Hepatocyte (in vitro differentiated cells): Measurements from ENCODE around the gene TMEM117. TPM values are rescaled to one million over a fixed set of nuclear protein-coding genes. Genes with fewer than 3 reads are reported as not detected.

ENCODE experiments used
- DNase-seq: peaks from one replicate; pipeline ENCODE4 v3.0.0-alpha.2; 2016; ENCODE audit warnings: low spot score
- H2AFZ ChIP-seq: fragments of 200-600 bp; sonication (generic); 2 replicates; pipeline ENCODE4 v1.6.0; 2016; ENCODE audit warnings: antibody characterized with exemption, mild to moderate bottlenecking
- H3K27ac ChIP-seq: fragments of 200-600 bp; sonication (generic); 2 replicates; pipeline ENCODE4 v1.5.1; 2016; ENCODE audit warnings: mild to moderate bottlenecking
- H3K27me3 ChIP-seq: fragments of 200-600 bp; sonication (generic); 2 replicates; pipeline ENCODE4 v1.6.1; 2016
- H3K36me3 ChIP-seq: fragments of 200-600 bp; sonication (generic); replicated peaks from 2 replicates; pipeline ENCODE4 v1.5.1; 2016; ENCODE audit warnings: low read depth; ENCODE audit not compliant: insufficient read depth
- H3K4me1 ChIP-seq: fragments of 200-600 bp; sonication (generic); 2 replicates; pipeline ENCODE4 v1.5.1; 2016; ENCODE audit warnings: mild to moderate bottlenecking, moderate library complexity; ENCODE audit not compliant: insufficient read depth
- H3K4me2 ChIP-seq: fragments of 200-600 bp; sonication (generic); 2 replicates; pipeline ENCODE4 v1.6.0; 2016
- H3K4me3 ChIP-seq: fragments of 200-600 bp; sonication (generic); 2 replicates; pipeline ENCODE4 v1.5.1; 2016; ENCODE audit warnings: mild to moderate bottlenecking
- H3K79me2 ChIP-seq: fragments of 200-600 bp; sonication (generic); 2 replicates; pipeline ENCODE4 v1.6.0; 2017; ENCODE audit warnings: mild to moderate bottlenecking
- H3K9me2 ChIP-seq: fragments of 200-600 bp; sonication (generic); replicated peaks from 2 replicates; pipeline ENCODE4 v1.6.0; 2017; ENCODE audit warnings: mild to moderate bottlenecking; ENCODE audit not compliant: insufficient read depth
- H3K9me3 ChIP-seq: fragments of 200-600 bp; sonication (generic); 2 replicates; pipeline ENCODE4 v1.5.1; 2016; ENCODE audit warnings: low read depth, mild to moderate bottlenecking
- H4K20me1 ChIP-seq: fragments of 200-600 bp; sonication (generic); 2 replicates; pipeline ENCODE4 v1.6.0; 2016; ENCODE audit warnings: mild to moderate bottlenecking; ENCODE audit not compliant: insufficient read depth, poor library complexity, severe bottlenecking
- CTCF ChIP-seq: fragments of 200-600 bp; sonication (generic); IDR thresholded peaks from 2 replicates; pipeline ENCODE4 v1.5.1; 2016; ENCODE audit warnings: antibody characterized with exemption, mild to moderate bottlenecking; ENCODE audit not compliant: poor library complexity
- EZH2 ChIP-seq: fragments of 200-600 bp; sonication (generic); IDR thresholded peaks from 2 replicates; pipeline ENCODE4 v1.6.1; 2016; ENCODE audit warnings: antibody characterized with exemption, mild to moderate bottlenecking, borderline replicate concordance
- EZH2phosphoT487 ChIP-seq: fragments of 200-600 bp; sonication (generic); IDR thresholded peaks from one replicate; pipeline ENCODE4 v1.6.1; 2018; ENCODE audit warnings: antibody characterized with exemption, mild to moderate bottlenecking, low read depth, moderate library complexity; ENCODE audit not compliant: unreplicated experiment, severe bottlenecking
- WGBS: methylation state at CpG from one replicate; pipeline ENCODE4 v1.1.6; 2016; ENCODE audit warnings: low lambda C conversion rate; ENCODE audit errors: missing lambda C conversion rate; 5-methylcytosine and 5-hydroxymethylcytosine counted together
- polyA plus RNA-seq: library from polyadenylated mRNA; unstranded; fragments of >200 nt; fragmentation: Nextera tagmentation; extraction: Ambion mirVana; gene quantifications from 2 replicates; pipeline ENCODE4 v1.2.1, GENCODE V29; 2016
- total RNA-seq: library from RNA; depleted of rRNA; stranded (reverse); fragments of >200 nt; gene quantifications from 2 replicates; pipeline ENCODE4 v1.2.3, GENCODE V29; 2014

TMEM117 gene
- total and polyA plus RNA-seq, 2 experiments from 2014 or later: 12.4 to 47.1 TPM

GRCh38 chr12:44098786-44099185, 262.9 kb downstream of the TMEM117 start:
- Histone ChIP-seq H3K4me2 (no peak overlapping the region), H3K4me1 (no peaks in the 10 kb centered on the region), H3K9me2 (no peaks in the 10 kb centered on the region), H3K4me3 (no peak overlapping the region), H3K9me3 (no peaks in the 10 kb centered on the region), H4K20me1 (no peaks in the 10 kb centered on the region), H3K36me3 (no peaks in the 10 kb centered on the region), H3K79me2 (no peaks in the 10 kb centered on the region), H3K27me3 (no peaks in the 10 kb centered on the region), H2AFZ (no peak overlapping the region), H3K27ac (no peak overlapping the region)
- TF ChIP-seq EZH2phosphoT487 (no peak), EZH2 (no peak), CTCF (no peak)
- DNase-seq: no peak
- WGBS: 58% methylated on average over 1 of the region's 1 CpG

GRCh38 chr12:44099486-44099885, 263.6 kb downstream of the TMEM117 start:
- H3K36me3 ChIP-seq: no peaks in the 10 kb centered on the region
- no peak overlapping the region for H2AFZ ChIP-seq
- H4K20me1 ChIP-seq: no peaks in the 10 kb centered on the region
- no peak for TF ChIP-seq EZH2phosphoT487
- TF ChIP-seq EZH2: no peak
- TF ChIP-seq CTCF: no peak
- 86% methylated on average over 1 of the region's 1 CpG for WGBS
- H3K27ac ChIP-seq: no peak overlapping the region
- H3K9me2 ChIP-seq: no peaks in the 10 kb centered on the region
- no peaks in the 10 kb centered on the region for H3K4me1 ChIP-seq
- H3K4me2 ChIP-seq: no peak overlapping the region
- no peak overlapping the region for H3K4me3 ChIP-seq
- H3K79me2 ChIP-seq: no peaks in the 10 kb centered on the region
- H3K9me3 ChIP-seq: no peaks in the 10 kb centered on the region
- no peak for DNase-seq
- no peaks in the 10 kb centered on the region for H3K27me3 ChIP-seq

- H3K9me3 ChIP-seq: no peaks in the 10 kb centered on the region
- TF ChIP-seq EZH2phosphoT487 (no peak), EZH2 (no peak), CTCF (no peak)
- no peak overlapping the region for H3K27ac ChIP-seq
- H2AFZ ChIP-seq: no peak overlapping the region
- no peaks in the 10 kb centered on the region for H3K79me2 ChIP-seq
- H3K4me2 ChIP-seq: no peak overlapping the region
- no peak for DNase-seq
- no peaks in the 10 kb centered on the region for H3K36me3 ChIP-seq
- no peaks in the 10 kb centered on the region for H3K4me1 ChIP-seq
- no peak overlapping the region for H3K4me3 ChIP-seq
- H4K20me1 ChIP-seq: no peaks in the 10 kb centered on the region
- H3K9me2 ChIP-seq: no peaks in the 10 kb centered on the region
- H3K27me3 ChIP-seq: no peaks in the 10 kb centered on the region
- WGBS: 85% methylated on average over 2 of the region's 2 CpGs
Measured at GRCh38 chr12:44100264-44100663, 264.4 kb downstream of the TMEM117 start.

- H3K27ac ChIP-seq: no peak overlapping the region
- WGBS: 89% methylated on average over 4 of the region's 4 CpGs
- H3K4me3 ChIP-seq: no peak overlapping the region
- no peaks in the 10 kb centered on the region for H4K20me1 ChIP-seq
- no peaks in the 10 kb centered on the region for H3K4me1 ChIP-seq
- no peak overlapping the region for H2AFZ ChIP-seq
- no peak for DNase-seq
- no peaks in the 10 kb centered on the region for H3K27me3 ChIP-seq
- no peaks in the 10 kb centered on the region for H3K9me2 ChIP-seq
- no peaks in the 10 kb centered on the region for H3K79me2 ChIP-seq
- no peaks in the 10 kb centered on the region for H3K36me3 ChIP-seq
- H3K9me3 ChIP-seq: no peaks in the 10 kb centered on the region
- no peak overlapping the region for H3K4me2 ChIP-seq
- no peak for TF ChIP-seq EZH2phosphoT487
- TF ChIP-seq CTCF: no peak
- no peak for TF ChIP-seq EZH2
Measured at GRCh38 chr12:44101475-44101874, 265.6 kb downstream of the TMEM117 start.
